Left lung (tissue), 10 donors: ENCODE data around the gene ATP2B3. TPM values are rescaled to one million over a fixed set of nuclear protein-coding genes. Genes with fewer than 3 reads are reported as not detected.

ENCODE experiments used
- ATAC-seq: fragments of 200-7000 bp; cut with Tn5 transposase; one replicate; pipeline ENCODE4 v1.9.1; 2020; ENCODE audit warnings: moderate library complexity
- DNase-seq, 4 donors: peaks; one replicate each; pipeline ENCODE4 v3.0.0-alpha.2; 2013 to 2020
- H3K27ac ChIP-seq, 2 donors: fragments of 200-600 bp; sonication (generic) in 1 of 2; one replicate each; pipeline versions ENCODE4 v1.5.0 to v1.8.0; 2020 to 2021
- H3K27me3 ChIP-seq, 2 donors: fragments of 200-600 bp; sonication (generic) in 1 of 2; one replicate each; pipeline versions ENCODE4 v1.5.0 to v1.8.0; 2020 to 2021
- H3K36me3 ChIP-seq, 2 donors: fragments of 200-600 bp; sonication (generic) in 1 of 2; one replicate each; pipeline versions ENCODE4 v1.5.0 to v1.8.0; 2020 to 2021
- H3K4me1 ChIP-seq, 2 donors: fragments of 200-600 bp; one replicate each; pipeline ENCODE4 v1.8.0; 2021
- H3K4me3 ChIP-seq, 2 donors: fragments of 200-600 bp; sonication (generic) in 1 of 2; one replicate each; pipeline versions ENCODE4 v1.5.0 to v1.8.0; 2020 to 2021; ENCODE audit warnings: mild to moderate bottlenecking in 1 of 2
- H3K9me3 ChIP-seq, 2 donors: fragments of 200-600 bp; sonication (generic) in 1 of 2; one replicate each; pipeline versions ENCODE4 v1.5.0 to v1.8.0; 2020 to 2021
- CTCF ChIP-seq, 2 donors: fragments of 200-600 bp; sonication (generic) in 1 of 2; IDR thresholded peaks; one replicate each; pipeline versions ENCODE4 v1.5.0 to v1.8.0; 2021; ENCODE audit warnings: antibody characterized with exemption in 2 of 2
- intact Hi-C, 2 donors: fragments of 100-400 bp; cut with DNase I; formaldehyde crosslinking; loops; one replicate each; pipeline versions ENCODE4 v1.11.2 to v1.14.2; 2022
- polyA plus RNA-seq, 6 donors: library from polyadenylated mRNA; unstranded; fragments of 120-200 nt; gene quantifications; one replicate each; pipeline ENCODE4 v1.2.1, GENCODE V29; 2013; ENCODE audit not compliant: insufficient read length in 6 of 6
- total RNA-seq, 2 donors: library from RNA; stranded (reverse); fragmentation: NEBNext Ultra II Directional; extraction: Animal tissue kit (Norgen Biotek cat#: 25700); gene quantifications; one replicate each; pipeline ENCODE4 v1.2.1, GENCODE V29; 2021
- donor health status: DM: no; HTN: yes; CAD: no.
- donor health status: DM: no; HTN: no; CAD: no.

Gene ATP2B3
- total and polyA plus RNA-seq, 8 donors = 0.10 to 0.33 (median 0.19) TPM; not detected in 2

GRCh38 chrX:153507484-153508178 is 9.8 kb upstream of the ATP2B3 start:
- Histone ChIP-seq H3K9me3 (no peaks in the 10 kb centered on the region), H3K27ac (no peak overlapping the region), H3K27me3 (no peaks in the 10 kb centered on the region), H3K4me1 (peaks cover 0 to 3% of the 10 kb centered on the region in 2 donors), H3K36me3 (no peaks in the 10 kb centered on the region), H3K4me3 (no peak overlapping the region)
- intact Hi-C loops = no loop called here
- DNase-seq (peak; percentile 56 to 95 (median 82)), ATAC-seq (peak; percentile 84)
- TF ChIP-seq CTCF (IDR thresholded peaks at IDR 0.05) = peak; percentile 83 to 90

GRCh38 chrX:153509592-153509991 is 7.8 kb upstream of the ATP2B3 start:
- intact Hi-C loops = no loop called here

GRCh38 chrX:153510383-153510782 is 7.1 kb upstream of the ATP2B3 start:
- intact Hi-C loops = no loop called here
- no peak for TF ChIP-seq CTCF (IDR thresholded peaks at IDR 0.05)

More at GRCh38 chrX:153509592-153509991, 7.8 kb upstream of the ATP2B3 start:
- ATAC-seq (no peak), DNase-seq (no peak)
- peaks cover 0 to 3% of the 10 kb centered on the region in 2 donors for H3K4me1 ChIP-seq
- no peak overlapping the region for H3K27ac ChIP-seq
- no peak for TF ChIP-seq CTCF (IDR thresholded peaks at IDR 0.05)
- no peaks in the 10 kb centered on the region for H3K36me3 ChIP-seq
- no peaks in the 10 kb centered on the region for H3K9me3 ChIP-seq
- no peaks in the 10 kb centered on the region for H3K27me3 ChIP-seq
- H3K4me3 ChIP-seq = no peak overlapping the region

GRCh38 chrX:153511784-153512500 is 5.5 kb upstream of the ATP2B3 start:
- peaks cover 5 to 14% of the 10 kb centered on the region in 2 donors for H3K27me3 ChIP-seq
- H3K27ac ChIP-seq = no peak overlapping the region
- no peaks in the 10 kb centered on the region for H3K9me3 ChIP-seq
- H3K4me1 ChIP-seq = peaks cover 0 to 3% of the 10 kb centered on the region in 2 donors
- H3K4me3 ChIP-seq = no peak overlapping the region
- intact Hi-C loops = no loop called here
- DNase-seq (no peak), ATAC-seq (no peak)
- TF ChIP-seq CTCF (IDR thresholded peaks at IDR 0.05) = no peak
- H3K36me3 ChIP-seq = no peaks in the 10 kb centered on the region

More at GRCh38 chrX:153510383-153510782, 7.1 kb upstream of the ATP2B3 start:
- Histone ChIP-seq H3K27ac (no peak overlapping the region), H3K9me3 (no peaks in the 10 kb centered on the region), H3K36me3 (no peaks in the 10 kb centered on the region), H3K27me3 (peaks cover 0 to 2% of the 10 kb centered on the region in 2 donors), H3K4me1 (peaks cover 0 to 3% of the 10 kb centered on the region in 2 donors), H3K4me3 (no peak overlapping the region)
- DNase-seq (no peak), ATAC-seq (no peak)

- ATAC-seq (no peak), DNase-seq (no peak)
- no peak for TF ChIP-seq CTCF (IDR thresholded peaks at IDR 0.05)
Observed at GRCh38 chrX:153512501-153512893, 4.9 kb upstream of the ATP2B3 start.

More at GRCh38 chrX:153512501-153512893, 4.9 kb upstream of the ATP2B3 start:
- peaks cover 0 to 3% of the 10 kb centered on the region in 2 donors for H3K4me1 ChIP-seq
- intact Hi-C loops = no loop called here
- no peak overlapping the region for H3K27ac ChIP-seq
- no peak overlapping the region for H3K4me3 ChIP-seq
- H3K36me3 ChIP-seq = no peaks in the 10 kb centered on the region
- H3K27me3 ChIP-seq = peaks cover 10 to 20% of the 10 kb centered on the region in 2 donors
- H3K9me3 ChIP-seq = no peaks in the 10 kb centered on the region
